ENCODE data around the gene DHPS.

Gene DHPS

GRCh38 chr19:12629215-12629614 is 52.5 kb downstream of the DHPS start:
- Histone ChIP-seq H3K9me3 (ENCODE audit: control insufficient read depth, insufficient read depth, low read length) (peaks cover 17% of the 10 kb centered on the region), H3K36me3 (ENCODE audit: control insufficient read depth, insufficient read depth, low read length) (peaks cover 36% of the 10 kb centered on the region), H3K27me3 (ENCODE audit: control insufficient read depth, insufficient read depth, low read length) (no peaks in the 10 kb centered on the region), H3K9ac (ENCODE audit: low read depth, low read length) (no peak overlapping the region), H3K4me3 (ENCODE audit: low read depth, low read length) (no peak overlapping the region), H3K4me1 (ENCODE audit: control insufficient read depth, insufficient read depth, low read length) (no peaks in the 10 kb centered on the region)

GRCh38 chr19:12628040-12629022 is 53.3 kb downstream of the DHPS start:
- Histone ChIP-seq H3K4me1 (ENCODE audit: control insufficient read depth, insufficient read depth, low read length) (no peaks in the 10 kb centered on the region), H3K9me3 (ENCODE audit: control insufficient read depth, insufficient read depth, low read length) (peaks cover 17% of the 10 kb centered on the region), H3K9ac (ENCODE audit: low read depth, low read length) (no peak overlapping the region), H3K36me3 (ENCODE audit: control insufficient read depth, insufficient read depth, low read length) (peaks cover 42% of the 10 kb centered on the region), H3K27me3 (ENCODE audit: control insufficient read depth, insufficient read depth, low read length) (no peaks in the 10 kb centered on the region), H3K4me3 (ENCODE audit: low read depth, low read length) (no peak overlapping the region)

- Histone ChIP-seq H3K27me3 (ENCODE audit: control insufficient read depth, insufficient read depth, low read length) (no peaks in the 10 kb centered on the region), H3K4me1 (ENCODE audit: control insufficient read depth, insufficient read depth, low read length) (no peaks in the 10 kb centered on the region), H3K4me3 (ENCODE audit: low read depth, low read length) (no peak overlapping the region), H3K9ac (ENCODE audit: low read depth, low read length) (no peak overlapping the region), H3K36me3 (ENCODE audit: control insufficient read depth, insufficient read depth, low read length) (peaks cover 42% of the 10 kb centered on the region), H3K9me3 (ENCODE audit: control insufficient read depth, insufficient read depth, low read length) (peaks cover 17% of the 10 kb centered on the region)
Measured at GRCh38 chr19:12626958-12627357, 54.7 kb downstream of the DHPS start.

All from iPS-15b (cell line).